NK-92 (cell line): ENCODE results near the gene SKP1.
"Not testable (repeated sequence)": the region's sequence is repeated elsewhere in the genome, so short reads cannot be mapped to it uniquely, and the experiment has no call there.

Source experiments
- DNase-seq: peaks from one replicate; lab custom pipeline; 2025; ENCODE audit not compliant: unreplicated experiment; lab: John Stamatoyannopoulos, UW

The SKP1 gene

DNA sequence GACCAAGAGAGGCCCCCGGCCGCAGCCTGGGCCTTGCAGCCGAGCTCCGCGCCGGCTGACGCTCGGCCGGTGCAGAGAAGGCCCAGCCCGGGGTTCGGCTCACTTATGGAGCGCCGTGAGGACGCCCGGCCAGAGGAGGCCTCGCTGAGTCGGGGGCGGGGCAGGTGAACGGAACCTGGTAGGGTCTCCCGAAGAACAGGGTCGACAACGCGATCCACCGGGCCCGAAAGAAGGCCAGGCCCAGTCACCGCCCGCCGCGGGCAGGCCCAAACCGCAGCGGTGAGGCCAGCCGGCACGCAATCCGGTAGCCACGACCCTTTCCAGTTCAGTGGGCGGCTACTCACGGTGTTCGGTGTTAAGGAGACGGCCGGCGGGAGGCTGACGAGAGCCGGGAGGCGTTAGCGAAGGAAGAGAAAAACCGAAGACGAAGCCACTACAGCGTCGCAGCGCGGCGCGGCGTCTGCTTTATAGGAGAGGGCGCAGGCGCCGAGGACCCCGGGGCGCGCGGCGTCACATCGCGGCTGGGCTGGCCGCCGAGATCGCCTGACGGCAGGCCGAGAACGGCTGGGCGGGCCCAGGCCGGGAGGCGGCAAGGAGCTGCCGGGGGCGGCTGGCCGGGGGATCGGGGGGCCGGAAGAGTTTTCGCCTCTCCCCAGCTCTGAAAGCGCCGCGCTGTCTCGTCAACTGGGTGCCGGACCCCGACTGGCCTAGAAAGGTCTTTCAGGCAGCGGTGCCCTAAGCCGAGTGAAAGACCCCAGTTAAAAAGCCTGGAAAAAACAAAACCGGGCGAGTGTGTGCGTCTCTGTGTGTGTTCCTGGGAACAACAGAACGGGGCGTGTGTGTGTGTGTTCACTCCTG is at the start of gene SKP1:
Gene SKP1 (minus strand): TSS at position 440 of the 858 bp plus-strand sequence. CDS start 2,928 bp downstream, outside the sequence.
- no peak for DNase-seq

- peak; percentile 91 for DNase-seq
Observed at GRCh38 chr5:134225780-134226440, 49.2 kb upstream of the SKP1 start, which contains the start of gene PPP2CA. TSS of gene PPP2CA (minus strand) at chr5:134226073. CDS start at chr5:134225861, 212 bp downstream.

- DNase-seq = no peak
Observed at GRCh38 chr5:134224888-134225779, 48.4 kb upstream of the SKP1 start.

DNA sequence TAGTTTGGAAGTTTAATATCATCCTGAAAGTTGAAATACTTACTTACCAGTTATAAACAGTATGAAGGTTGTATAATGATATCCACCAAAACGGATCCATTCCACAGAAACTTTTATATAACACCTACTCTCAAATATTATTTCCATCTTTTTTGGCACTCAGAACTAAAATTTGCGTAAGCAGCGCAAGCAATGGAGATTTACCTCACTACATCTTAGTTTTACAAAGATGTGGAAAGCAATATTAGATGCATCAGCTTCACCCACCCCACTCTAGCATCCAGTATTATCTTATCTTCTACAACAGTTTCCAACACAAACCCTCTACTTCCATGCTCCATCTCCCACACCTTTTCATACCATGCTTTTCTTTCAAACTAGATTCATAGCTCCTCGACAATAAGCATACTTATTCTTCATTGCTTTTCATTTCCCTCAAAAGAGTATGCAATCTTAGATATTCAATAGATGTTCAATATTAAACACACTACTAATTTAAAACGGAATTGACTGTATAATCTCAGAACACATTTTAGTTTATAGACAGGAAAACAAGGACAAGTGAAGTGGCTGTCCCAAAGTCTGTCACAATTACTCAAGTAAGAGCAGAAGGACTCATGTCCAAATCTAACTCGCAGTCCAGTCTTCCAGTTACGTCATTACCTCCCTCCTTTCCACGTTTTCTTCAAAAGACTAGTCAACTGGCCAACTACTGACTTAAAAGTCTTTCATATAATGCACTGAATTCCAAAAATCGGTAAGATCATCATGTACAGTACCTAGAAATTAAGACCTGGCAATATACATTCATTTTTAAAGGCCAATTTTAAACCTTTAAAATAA is 46.9 kb upstream of the SKP1 start:
- no peak for DNase-seq

DNA sequence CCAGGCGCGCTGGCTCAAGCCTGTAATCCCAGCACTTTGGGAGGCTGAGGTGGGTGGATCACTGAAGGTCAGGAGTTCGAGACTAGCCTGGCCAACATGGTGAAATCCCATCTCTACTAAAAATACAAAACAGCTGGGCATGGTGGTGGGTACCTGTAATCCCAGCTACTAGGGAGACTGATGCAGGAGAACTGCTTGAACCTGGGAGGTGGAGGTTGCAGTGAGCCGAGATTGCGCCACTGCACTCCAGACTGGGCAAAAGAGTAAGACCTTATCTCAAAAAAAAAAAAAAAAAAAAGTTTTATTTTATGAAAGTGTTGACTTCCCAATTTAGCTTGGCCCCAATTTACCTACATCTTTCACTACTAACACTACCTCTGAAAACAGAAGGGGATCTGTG is 44.9 kb upstream of the SKP1 start:
- not testable (repeated sequence) for DNase-seq

DNA sequence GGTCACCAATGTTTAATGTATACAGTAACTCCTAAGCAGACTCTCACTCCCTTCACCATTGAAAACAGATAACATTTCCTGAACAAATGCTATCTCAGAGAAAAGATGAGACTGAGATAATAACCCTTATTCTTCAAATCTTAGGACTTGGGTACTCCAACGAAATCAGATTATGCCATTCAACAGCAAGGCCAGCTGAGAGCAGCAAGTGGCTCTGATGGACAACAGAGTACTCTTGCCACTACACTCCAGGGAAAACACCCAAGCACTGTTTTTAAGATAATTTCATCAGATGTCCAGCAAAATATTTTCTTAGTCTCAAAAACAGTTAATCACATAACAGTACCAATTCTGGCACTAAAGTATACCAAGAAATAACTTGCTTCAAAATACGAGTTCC is 39.0 kb upstream of the SKP1 start:
- DNase-seq = no peak

GRCh38 chr5:134211263-134212031 is 34.7 kb upstream of the SKP1 start:
- not testable (repeated sequence) for DNase-seq

GRCh38 chr5:134209477-134210245 is 32.9 kb upstream of the SKP1 start:
- DNase-seq = no peak

DNA sequence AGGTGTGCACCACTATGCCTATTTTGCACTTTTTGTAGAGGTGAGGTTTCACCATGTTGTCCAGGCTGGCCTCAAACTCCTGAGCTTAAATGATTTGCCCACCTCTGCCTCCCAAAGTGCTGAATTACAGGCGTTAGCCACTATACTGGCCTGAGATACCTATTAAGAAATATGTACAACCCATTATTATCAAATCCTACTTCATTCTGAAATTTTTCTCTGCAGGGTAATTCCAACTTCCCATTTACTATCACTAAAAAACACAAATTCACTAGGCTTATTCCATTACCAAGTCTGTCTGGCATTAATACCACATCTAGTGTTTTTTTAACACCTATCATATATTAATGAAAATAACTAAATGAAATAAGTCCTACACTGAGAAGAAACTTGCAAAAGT is 30.9 kb upstream of the SKP1 start:
- DNase-seq = no peak

- no peak for DNase-seq
Observed at GRCh38 chr5:134206627-134207160, 29.9 kb upstream of the SKP1 start.

DNA sequence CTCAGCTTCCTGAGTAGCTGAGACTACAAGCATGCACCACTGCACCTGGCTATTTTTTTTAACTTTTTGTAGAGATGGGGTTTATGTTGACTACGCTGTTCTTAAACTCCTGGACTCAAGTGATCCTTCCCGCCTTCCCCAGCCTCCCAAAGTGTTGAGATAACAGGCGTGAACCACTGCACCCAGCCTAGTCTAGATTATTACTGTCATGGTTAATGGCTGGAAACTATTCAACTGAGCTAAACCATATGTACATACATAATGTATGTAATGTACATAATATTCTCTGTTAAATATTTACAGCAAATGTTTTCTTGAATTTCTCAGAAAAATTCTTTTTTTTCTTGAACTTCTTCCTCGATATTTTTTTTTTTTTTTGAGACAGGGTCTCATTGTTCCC is 27.8 kb upstream of the SKP1 start:
- DNase-seq = no peak

- no peak for DNase-seq
Observed at GRCh38 chr5:134203630-134204029, 26.9 kb upstream of the SKP1 start.

DNA sequence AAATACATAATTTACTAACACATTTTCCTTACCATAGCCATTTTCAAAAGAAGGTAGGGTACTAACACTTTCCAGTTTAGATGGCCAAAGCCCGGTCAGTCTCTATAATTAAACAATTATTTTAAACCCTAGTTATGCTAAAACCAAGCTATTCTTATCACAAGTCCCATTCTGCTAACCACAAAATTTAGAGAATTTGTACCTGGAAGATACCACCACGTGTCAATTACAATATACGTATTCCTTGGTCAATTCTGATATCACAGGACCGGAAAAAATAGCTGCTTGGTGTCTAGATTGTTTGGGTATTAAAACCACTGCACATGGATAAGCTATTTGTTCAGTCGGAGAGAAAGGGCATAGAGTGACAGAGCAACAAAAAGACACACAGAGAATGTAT is 18.9 kb upstream of the SKP1 start:
- DNase-seq = no peak

DNA sequence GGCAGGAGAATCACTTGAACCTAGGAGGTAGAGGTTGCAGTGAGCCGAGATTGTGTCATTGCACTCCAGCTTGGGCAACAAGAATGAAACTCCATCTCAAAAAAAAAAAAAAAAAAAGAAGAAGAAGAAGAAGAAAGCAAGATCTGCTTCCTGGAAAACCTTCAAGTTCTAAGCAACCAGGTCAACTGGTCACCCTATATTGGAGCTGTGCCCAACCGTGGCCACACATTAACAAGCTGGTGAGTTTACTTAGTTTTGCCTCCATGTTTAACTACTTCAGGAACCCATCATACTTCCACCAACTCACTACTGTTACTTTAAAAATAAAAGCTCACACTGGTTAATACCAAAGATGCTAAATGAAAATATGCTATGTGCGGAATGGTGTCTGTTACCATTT is 12.3 kb upstream of the SKP1 start:
- no peak for DNase-seq

- no peak for DNase-seq
Observed at GRCh38 chr5:134188092-134188491, 11.3 kb upstream of the SKP1 start.

GRCh38 chr5:134184155-134185135 is 7.7 kb upstream of the SKP1 start:
- DNase-seq = no peak

DNA sequence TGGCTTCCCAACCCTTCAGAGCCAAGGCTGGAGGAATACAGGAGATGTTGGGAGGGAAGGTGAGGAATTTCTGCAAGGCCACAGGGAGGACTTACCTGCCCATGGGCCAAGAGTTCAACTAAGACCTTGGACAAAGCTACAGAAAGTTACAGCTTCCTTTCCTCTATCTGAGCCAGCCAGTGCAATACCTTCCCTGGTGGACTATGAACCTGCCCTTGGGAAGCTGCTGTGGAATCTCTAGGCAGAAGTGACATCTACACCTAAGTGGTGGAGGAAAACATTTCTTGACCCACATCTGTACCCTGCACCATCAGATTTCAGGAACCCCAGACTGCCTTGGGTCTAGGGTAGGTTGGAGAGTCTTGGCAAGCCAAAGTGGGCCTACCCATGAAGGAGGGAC is 6.7 kb upstream of the SKP1 start:
- DNase-seq = no peak

GRCh38 chr5:134178096-134178419 is 1.3 kb upstream of the SKP1 start:
- no peak for DNase-seq
